ENCODE data around the gene NCOA1. TPM values are rescaled to one million over a fixed set of nuclear protein-coding genes. Genes with fewer than 3 reads are reported as not detected.

NCOA1 gene
- total and polyA plus RNA-seq, 2 of the 4 experiments (the other 2 are of a cell fraction) = 6.7 to 11.3 TPM

DNA sequence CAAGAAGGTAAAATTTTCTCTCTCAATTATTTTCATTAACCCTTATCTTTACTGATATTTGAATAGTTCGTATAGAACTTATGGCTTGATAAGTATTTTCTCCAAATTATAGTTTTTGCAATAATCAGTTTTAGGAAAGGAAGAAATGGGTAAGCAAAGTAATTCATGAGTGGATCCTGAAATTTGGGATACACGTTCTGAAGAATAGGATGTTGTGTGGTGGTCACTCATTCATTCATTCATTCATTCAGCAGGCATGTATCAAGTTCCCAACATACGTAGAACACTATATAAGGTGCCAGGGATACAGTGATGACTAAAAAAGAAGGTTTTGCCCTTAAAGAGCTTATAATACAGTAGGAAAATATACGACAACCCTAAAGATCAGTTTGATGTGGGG lies 206.7 kb downstream of the NCOA1 start:
- Histone ChIP-seq H3K27ac (ENCODE audit: insufficient read depth, low read length) (no peak overlapping the region), H3K4ac (ENCODE audit: low read depth, low read length) (no peak overlapping the region), H3K79me1 (ENCODE audit: low read depth in 1 of 2, low read length in 2 of 2) (no peaks in the 10 kb centered on the region), H4K5ac (ENCODE audit: low read depth, low read length) (no peak overlapping the region), H3K23ac (ENCODE audit: low read depth, low read length) (no peak overlapping the region), H3K4me1 (ENCODE audit: control insufficient read depth, insufficient read depth, low read length) (peaks cover 2% of the 10 kb centered on the region; the same call in 1 of the 2 replicates), H2BK120ac (ENCODE audit: low read depth, low read length) (no peak overlapping the region), H4K91ac (ENCODE audit: insufficient read depth, low read depth, low read length) (no peak overlapping the region), H3K9ac (ENCODE audit: low read depth, low read length) (no peak overlapping the region), H2AK9ac (replicated peaks; ENCODE audit: low read depth, low read length, poor library complexity) (no peak overlapping the region), H3K9me1 (ENCODE audit: insufficient read depth, low read length) (no peaks in the 10 kb centered on the region), H2BK20ac (ENCODE audit: low read depth, low read length) (no peak overlapping the region), H4K20me1 (ENCODE audit: insufficient read depth, low read length) (no peaks in the 10 kb centered on the region), H2AK5ac (ENCODE audit: low read depth, low read length) (no peak overlapping the region), H2BK15ac (ENCODE audit: low read depth, low read length) (no peak overlapping the region), H3K56ac (ENCODE audit: extremely low read depth, insufficient read depth, low read length) (no peak overlapping the region), H3K27me3 (ENCODE audit: control insufficient read depth, insufficient read depth, low read length) (no peaks in the 10 kb centered on the region), H3K4me2 (ENCODE audit: low read depth, low read length) (no peak overlapping the region), H3K14ac (replicated peaks; ENCODE audit: low read depth, low read length) (no peak overlapping the region), H2AFZ (replicated peaks; ENCODE audit: low read length, poor library complexity) (no peak overlapping the region), H4K8ac (ENCODE audit: low read depth in 2 of 2, low read length in 2 of 2) (no peak overlapping the region), H2BK5ac (ENCODE audit: low read depth, low read length, poor library complexity, severe bottlenecking) (no peak overlapping the region), H3K18ac (ENCODE audit: low read depth, low read length) (no peak overlapping the region), H3K36me3 (ENCODE audit: control insufficient read depth, insufficient read depth, low read length) (no peaks in the 10 kb centered on the region), H3K4me3 (ENCODE audit: insufficient read depth, low read depth, low read length) (no peak overlapping the region), H3K9me3 (ENCODE audit: control insufficient read depth, insufficient read depth, low read length) (no peaks in the 10 kb centered on the region)
- DNase-seq (no peak), ATAC-seq (ENCODE audit: low read depth) (no peak)
- in situ Hi-C loops (cut with MboI; ENCODE audit: low sequenced_read_pairs) (no loop called here), intact Hi-C loops (cut with micrococcal nuclease) (no loop called here), dilution Hi-C loops (cut with HindIII; ENCODE audit: low sequenced_read_pairs, unreplicated experiment) (no loop called here)
- no CpG with 5 or more reads among the region's 4 CpGs for WGBS, 2 experiments (ENCODE audit: extremely low coverage in 2 of 2, insufficient read length in 1 of 2)
- ChIA-PET POLR2A (ENCODE audit: unreplicated experiment) (no interaction called here), CTCF (no interaction called here)
- TF ChIP-seq RFX5 (IDR thresholded peaks at IDR 0.05; ENCODE audit: low read depth, low read length) (no peak), RCOR1 (IDR thresholded peaks at IDR 0.05; ENCODE audit: insufficient replicate concordance, low read length) (no peak), RAD21 (IDR thresholded peaks at IDR 0.05; ENCODE audit: low read length) (no peak), MAZ (IDR thresholded peaks at IDR 0.05; ENCODE audit: borderline replicate concordance, low read depth, low read length) (no peak), NFE2L2 (IDR thresholded peaks at IDR 0.05; ENCODE audit: low read depth, low read length) (no peak), CEBPB (IDR thresholded peaks at IDR 0.05; ENCODE audit: low read depth, low read length) (no peak), MAFK (IDR thresholded peaks at IDR 0.05; ENCODE audit: low read depth, low read length) (no peak), POLR2A (IDR thresholded peaks at IDR 0.05; ENCODE audit: low read depth, low read length) (no peak), BHLHE40 (IDR thresholded peaks at IDR 0.05; ENCODE audit: low read depth, low read length) (no peak), FOS (IDR thresholded peaks at IDR 0.05; ENCODE audit: low read depth, low read length) (no peak), CHD1 (IDR thresholded peaks at IDR 0.05; ENCODE audit: low read depth, low read length) (no peak)
- TF ChIP-seq, protein P1, sequence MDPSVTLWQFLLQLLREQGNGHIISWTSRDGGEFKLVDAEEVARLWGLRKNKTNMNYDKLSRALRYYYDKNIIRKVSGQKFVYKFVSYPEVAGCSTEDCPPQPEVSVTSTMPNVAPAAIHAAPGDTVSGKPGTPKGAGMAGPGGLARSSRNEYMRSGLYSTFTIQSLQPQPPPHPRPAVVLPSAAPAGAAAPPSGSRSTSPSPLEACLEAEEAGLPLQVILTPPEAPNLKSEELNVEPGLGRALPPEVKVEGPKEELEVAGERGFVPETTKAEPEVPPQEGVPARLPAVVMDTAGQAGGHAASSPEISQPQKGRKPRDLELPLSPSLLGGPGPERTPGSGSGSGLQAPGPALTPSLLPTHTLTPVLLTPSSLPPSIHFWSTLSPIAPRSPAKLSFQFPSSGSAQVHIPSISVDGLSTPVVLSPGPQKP (IDR thresholded peaks at IDR 0.05; ENCODE audit: borderline replicate concordance, low read depth, low read length) = no peak
- TF ChIP-seq, protein P2, sequence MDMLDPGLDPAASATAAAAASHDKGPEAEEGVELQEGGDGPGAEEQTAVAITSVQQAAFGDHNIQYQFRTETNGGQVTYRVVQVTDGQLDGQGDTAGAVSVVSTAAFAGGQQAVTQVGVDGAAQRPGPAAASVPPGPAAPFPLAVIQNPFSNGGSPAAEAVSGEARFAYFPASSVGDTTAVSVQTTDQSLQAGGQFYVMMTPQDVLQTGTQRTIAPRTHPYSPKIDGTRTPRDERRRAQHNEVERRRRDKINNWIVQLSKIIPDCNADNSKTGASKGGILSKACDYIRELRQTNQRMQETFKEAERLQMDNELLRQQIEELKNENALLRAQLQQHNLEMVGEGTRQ (IDR thresholded peaks at IDR 0.05; ENCODE audit: low read depth, low read length) = no peak
- TF ChIP-seq, protein P3, sequence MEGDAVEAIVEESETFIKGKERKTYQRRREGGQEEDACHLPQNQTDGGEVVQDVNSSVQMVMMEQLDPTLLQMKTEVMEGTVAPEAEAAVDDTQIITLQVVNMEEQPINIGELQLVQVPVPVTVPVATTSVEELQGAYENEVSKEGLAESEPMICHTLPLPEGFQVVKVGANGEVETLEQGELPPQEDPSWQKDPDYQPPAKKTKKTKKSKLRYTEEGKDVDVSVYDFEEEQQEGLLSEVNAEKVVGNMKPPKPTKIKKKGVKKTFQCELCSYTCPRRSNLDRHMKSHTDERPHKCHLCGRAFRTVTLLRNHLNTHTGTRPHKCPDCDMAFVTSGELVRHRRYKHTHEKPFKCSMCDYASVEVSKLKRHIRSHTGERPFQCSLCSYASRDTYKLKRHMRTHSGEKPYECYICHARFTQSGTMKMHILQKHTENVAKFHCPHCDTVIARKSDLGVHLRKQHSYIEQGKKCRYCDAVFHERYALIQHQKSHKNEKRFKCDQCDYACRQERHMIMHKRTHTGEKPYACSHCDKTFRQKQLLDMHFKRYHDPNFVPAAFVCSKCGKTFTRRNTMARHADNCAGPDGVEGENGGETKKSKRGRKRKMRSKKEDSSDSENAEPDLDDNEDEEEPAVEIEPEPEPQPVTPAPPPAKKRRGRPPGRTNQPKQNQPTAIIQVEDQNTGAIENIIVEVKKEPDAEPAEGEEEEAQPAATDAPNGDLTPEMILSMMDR (conservative IDR thresholded peaks at IDR 0.05; ENCODE audit: low read depth, low read length) = no peak
- BruUV-seq (replicated peaks) = no TSS peak

Data from IMR-90 (cell line).